ENCODE results near the gene SETBP1. TPM values are rescaled to one million over a fixed set of nuclear protein-coding genes. Genes with fewer than 3 reads are reported as not detected.
A peak's percentile ranks its signal among the peaks of the same experiment; 100 is the strongest.

SETBP1 gene
- total and polyA plus RNA-seq, 2 of the 8 experiments (the other 6 are each of a cell fraction or from before 2014, with no cell fraction given), result 2.0 to 6.5 TPM

DNA sequence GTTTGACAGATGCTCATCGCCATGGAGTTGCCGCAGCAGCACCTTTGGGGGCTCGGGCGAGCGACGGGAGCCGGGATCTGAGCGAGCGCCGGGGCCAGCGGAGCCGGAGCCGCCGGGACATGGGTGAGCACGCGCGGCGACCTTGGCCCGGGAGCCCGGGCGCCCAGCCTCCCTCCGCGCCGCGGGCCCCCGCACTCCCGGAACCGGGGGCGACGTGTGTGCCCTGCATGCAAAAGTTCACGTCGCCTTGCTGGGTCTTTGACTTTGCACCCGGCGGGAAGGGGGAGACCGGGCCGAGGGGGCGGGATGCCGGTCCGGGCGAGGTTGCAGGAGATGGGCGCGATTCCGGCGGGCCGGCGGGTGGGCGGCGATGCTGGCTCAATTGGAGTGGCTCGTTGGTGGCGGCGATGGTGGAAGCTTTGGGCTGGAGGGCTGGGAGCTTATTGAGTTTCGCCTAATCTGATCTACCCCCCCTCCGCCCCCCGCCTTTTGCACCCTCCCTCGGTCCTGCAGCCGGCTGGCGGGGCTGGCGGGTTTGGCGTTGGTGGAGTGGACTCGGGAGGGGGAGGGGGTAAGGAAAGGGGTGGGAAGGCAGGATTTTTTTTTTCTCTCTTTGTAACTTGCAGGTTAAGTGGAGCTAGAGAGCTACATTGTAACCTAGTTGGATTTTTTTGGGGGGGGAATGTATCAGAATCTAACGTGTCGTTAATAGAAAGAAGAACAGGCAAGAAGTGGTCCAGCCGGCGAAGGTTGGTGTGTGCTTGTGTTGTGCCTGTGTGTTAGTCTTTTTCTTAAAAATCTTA, at the start of gene SETBP1 (continued):
- TF ChIP-seq YY1 (IDR thresholded peaks at IDR 0.05; ENCODE audit: low read depth, low read length) (no peak), SRF (IDR thresholded peaks at IDR 0.05; ENCODE audit: low read depth, low read length) (no peak), RAD21 (IDR thresholded peaks at IDR 0.05 in 1 of 2, conservative IDR thresholded peaks at IDR 0.05 in 1 of 2; ENCODE audit: low read depth in 2 of 2, low read length in 2 of 2) (no peak), BCL11A (IDR thresholded peaks at IDR 0.05; ENCODE audit: low read depth in 2 of 2, low read length in 2 of 2) (no peak), TBP (IDR thresholded peaks at IDR 0.05; ENCODE audit: low read depth, low read length) (no peak), RXRA (IDR thresholded peaks at IDR 0.05; ENCODE audit: insufficient read depth, low read depth, low read length) (no peak), MAFK (IDR thresholded peaks at IDR 0.05; ENCODE audit: low read depth, low read length) (no peak), CBX8 (IDR thresholded peaks at IDR 0.05; ENCODE audit: borderline replicate concordance, low read depth, low read length) (no peak), NRF1 (IDR thresholded peaks at IDR 0.05; ENCODE audit: low read depth, low read length) (no peak), ASH2L (IDR thresholded peaks at IDR 0.05; ENCODE audit: low read length) (no peak), EZH2 (IDR thresholded peaks at IDR 0.05; ENCODE audit: low read depth, low read length, severe bottlenecking) (peak; percentile 4), SP4 (IDR thresholded peaks at IDR 0.05; ENCODE audit: low read length) (no peak), BRCA1 (IDR thresholded peaks at IDR 0.05; ENCODE audit: low read depth, low read length) (no peak), CBX5 (IDR thresholded peaks at IDR 0.05; ENCODE audit: low read depth, low read length) (no peak), SP2 (IDR thresholded peaks at IDR 0.05; ENCODE audit: low read length) (no peak), KDM4A (IDR thresholded peaks at IDR 0.05; ENCODE audit: low read depth, low read length, severe bottlenecking) (peak; percentile 88), EP300 (IDR thresholded peaks at IDR 0.05; ENCODE audit: borderline replicate concordance in 1 of 2, low read depth in 2 of 2, low read length in 2 of 2) (no peak), SUZ12 (IDR thresholded peaks at IDR 0.05; ENCODE audit: low read length) (no peak), SAP30 (IDR thresholded peaks at IDR 0.05; ENCODE audit: insufficient read depth, insufficient replicate concordance, low read length) (no peak)
- TF ChIP-seq, protein P1, sequence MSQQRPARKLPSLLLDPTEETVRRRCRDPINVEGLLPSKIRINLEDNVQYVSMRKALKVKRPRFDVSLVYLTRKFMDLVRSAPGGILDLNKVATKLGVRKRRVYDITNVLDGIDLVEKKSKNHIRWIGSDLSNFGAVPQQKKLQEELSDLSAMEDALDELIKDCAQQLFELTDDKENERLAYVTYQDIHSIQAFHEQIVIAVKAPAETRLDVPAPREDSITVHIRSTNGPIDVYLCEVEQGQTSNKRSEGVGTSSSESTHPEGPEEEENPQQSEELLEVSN (IDR thresholded peaks at IDR 0.05), result no peak
- TF ChIP-seq, protein P2, sequence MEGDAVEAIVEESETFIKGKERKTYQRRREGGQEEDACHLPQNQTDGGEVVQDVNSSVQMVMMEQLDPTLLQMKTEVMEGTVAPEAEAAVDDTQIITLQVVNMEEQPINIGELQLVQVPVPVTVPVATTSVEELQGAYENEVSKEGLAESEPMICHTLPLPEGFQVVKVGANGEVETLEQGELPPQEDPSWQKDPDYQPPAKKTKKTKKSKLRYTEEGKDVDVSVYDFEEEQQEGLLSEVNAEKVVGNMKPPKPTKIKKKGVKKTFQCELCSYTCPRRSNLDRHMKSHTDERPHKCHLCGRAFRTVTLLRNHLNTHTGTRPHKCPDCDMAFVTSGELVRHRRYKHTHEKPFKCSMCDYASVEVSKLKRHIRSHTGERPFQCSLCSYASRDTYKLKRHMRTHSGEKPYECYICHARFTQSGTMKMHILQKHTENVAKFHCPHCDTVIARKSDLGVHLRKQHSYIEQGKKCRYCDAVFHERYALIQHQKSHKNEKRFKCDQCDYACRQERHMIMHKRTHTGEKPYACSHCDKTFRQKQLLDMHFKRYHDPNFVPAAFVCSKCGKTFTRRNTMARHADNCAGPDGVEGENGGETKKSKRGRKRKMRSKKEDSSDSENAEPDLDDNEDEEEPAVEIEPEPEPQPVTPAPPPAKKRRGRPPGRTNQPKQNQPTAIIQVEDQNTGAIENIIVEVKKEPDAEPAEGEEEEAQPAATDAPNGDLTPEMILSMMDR (IDR thresholded peaks at IDR 0.05; ENCODE audit: control extremely low read depth in 1 of 3, insufficient read depth in 1 of 3, low read depth in 1 of 3, low read length in 3 of 3), result no peak

Measured in H1 (cell line).